ENCODE data around the gene ABHD18.
"Not testable (repeated sequence)": the region's sequence is repeated elsewhere in the genome, so short reads cannot be mapped to it uniquely, and the experiment has no call there.

ABHD18 gene

GRCh38 chr4:127995776-127996175, 30.6 kb downstream of the ABHD18 start:
- DNase-seq = no peak

GRCh38 chr4:127996521-127996920, 31.3 kb downstream of the ABHD18 start:
- not testable (repeated sequence) for DNase-seq

- DNase-seq = no peak
These were observed 32.6 kb downstream of the ABHD18 start for GRCh38 chr4:127997534-127998388.

DNA sequence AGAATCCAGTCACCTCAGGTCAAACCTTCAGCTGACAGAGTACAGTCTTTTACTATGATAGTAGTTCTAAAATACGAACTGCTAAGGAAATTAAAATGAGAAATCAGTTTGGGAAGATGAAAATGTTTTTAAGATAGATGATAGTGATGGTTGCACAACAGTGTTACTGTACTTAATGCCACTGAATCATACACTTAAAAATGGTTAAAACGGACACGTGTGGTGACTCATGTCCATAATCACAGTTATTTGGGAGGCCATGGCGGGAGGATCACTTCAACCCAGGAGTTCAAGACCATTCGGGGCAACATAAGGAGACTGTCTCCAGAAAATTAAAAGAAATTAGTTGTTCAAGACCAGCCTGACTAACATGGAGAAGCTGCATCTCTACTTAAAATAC, 41.4 kb downstream of the ABHD18 start:
- no peak for DNase-seq

DNA sequence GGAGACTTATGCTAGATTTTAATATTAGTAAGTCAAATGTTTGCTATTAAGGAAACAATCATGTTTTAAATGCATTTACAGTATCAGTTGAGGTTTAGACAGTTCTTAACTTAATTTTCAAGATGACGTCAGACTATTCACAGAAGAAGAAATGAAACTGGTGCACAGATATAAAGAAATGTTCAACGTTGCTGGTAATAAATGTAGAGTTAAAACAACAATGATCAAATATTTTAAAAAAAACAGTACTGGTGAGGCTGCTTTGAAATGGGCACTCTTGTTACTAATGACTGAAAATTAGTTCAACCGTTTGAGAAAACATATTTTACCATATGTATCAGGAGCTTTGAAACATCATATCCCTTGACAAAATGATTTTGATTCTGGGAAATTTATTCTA, 44.2 kb downstream of the ABHD18 start:
- DNase-seq = no peak

- DNase-seq = no peak
These were observed 60.1 kb downstream of the ABHD18 start for GRCh38 chr4:128025319-128025718.

- no peak for DNase-seq
These were observed 64.7 kb downstream of the ABHD18 start for GRCh38 chr4:128029907-128030306.

DNA sequence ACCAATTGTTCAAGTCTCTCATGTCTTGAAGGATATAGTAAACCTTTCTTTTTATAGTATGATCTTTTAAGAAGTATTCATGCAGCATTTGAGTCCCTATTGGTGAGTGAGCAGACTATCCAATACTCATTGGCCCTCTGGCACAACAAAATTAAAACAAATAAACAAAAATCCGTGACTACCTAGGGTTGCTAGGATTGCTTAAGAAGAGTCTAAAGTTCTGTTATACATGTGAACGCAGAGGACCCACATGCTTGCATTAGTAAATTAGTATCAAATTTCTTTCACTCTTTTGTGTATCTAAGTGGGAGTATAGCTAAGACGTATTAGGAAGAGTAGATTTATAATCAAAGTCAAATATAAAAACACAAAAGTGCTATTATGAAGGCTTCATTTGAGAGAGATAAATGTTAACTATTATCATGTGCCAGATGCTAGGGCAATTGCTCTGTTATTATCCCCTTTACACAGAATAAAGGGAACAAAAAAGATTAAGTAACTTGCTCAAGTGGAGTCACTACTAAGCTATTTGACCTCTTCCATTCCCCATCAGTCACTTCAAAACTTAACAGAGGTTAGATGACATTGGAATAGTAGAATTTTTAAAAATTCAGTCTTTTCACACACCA, 66.7 kb downstream of the ABHD18 start:
- no peak for DNase-seq

- no peak for DNase-seq
These were observed 74.4 kb downstream of the ABHD18 start for GRCh38 chr4:128039568-128039967.

GRCh38 chr4:128047019-128047418, 81.8 kb downstream of the ABHD18 start:
- DNase-seq = not testable (repeated sequence)

DNA sequence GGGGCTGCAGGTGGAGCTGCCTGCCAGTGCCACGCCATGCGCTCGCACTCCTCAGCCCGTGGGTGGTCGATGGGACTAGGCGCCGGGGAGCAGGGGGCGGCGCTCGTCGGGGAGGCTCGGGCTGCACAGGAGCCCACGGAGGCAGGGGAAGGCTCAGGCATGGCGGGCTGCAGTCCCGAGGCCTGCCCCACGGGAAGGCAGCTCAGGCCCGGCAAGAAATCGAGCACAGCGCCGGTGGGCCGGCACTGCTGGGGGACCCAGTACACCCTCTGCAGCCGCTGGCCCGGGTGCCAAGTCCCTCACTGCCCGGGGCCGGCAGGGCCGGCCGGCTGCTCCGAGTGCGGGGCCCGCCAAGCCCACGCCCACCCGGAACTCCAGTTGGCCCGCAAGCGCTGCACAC, 82.3 kb downstream of the ABHD18 start:
- DNase-seq = not testable (repeated sequence)

DNA sequence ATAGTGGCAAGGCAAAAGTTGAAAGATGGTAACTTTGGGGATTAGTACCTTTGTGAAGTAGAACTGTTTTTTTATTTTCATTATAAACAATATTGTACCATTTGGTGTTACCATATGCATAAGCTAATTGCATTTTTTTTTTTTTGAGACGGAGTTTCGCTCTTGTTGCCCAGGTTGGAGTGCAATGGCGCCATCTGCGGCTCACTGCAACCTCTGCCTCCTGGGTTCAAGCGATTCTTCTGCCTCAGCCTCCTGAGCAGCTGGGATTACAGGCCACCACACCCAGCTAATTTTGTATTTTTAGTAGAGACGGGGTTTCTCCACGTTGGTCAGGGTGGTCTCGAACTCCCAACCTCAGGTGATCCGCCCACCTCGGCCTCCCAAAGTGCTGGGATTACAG, 86.0 kb downstream of the ABHD18 start:
- DNase-seq = not testable (repeated sequence)

- not testable (repeated sequence) for DNase-seq
These were observed 89.7 kb downstream of the ABHD18 start for GRCh38 chr4:128054907-128055306.

DNA sequence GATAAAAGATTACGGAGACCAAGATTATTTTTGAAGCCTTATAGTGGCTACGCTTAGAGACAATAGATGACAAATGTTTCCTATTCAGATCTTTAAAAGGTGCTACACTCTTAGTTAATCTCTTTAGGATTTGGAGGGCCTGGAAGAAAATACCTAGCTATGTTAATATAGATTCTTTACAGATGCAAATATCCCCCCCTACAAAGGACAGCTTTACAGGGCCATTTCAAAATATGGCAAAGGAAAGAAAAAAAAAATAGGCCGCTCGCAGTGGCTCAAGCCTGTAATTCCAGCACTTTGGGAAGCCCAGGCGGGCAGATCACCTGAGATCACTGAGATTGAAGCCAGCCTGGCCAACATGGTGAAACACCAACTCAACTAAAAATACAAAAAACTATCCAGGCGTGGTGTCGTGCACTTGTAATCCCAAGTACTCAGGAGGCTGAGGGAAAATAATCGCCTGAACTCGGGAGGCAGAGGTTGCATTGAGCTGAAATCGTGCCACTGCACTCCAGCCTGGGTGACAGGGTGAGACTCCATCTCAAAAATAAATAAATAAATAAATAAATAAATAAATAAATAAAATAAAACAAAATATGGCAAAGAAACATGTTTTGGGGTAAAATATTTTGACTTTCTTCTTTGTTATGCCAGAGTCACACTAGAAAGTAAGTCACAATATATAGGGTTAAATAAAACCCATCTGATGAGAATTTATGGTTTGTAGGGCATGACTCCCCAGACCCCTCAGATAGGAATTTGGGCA, 90.4 kb downstream of the ABHD18 start:
- not testable (repeated sequence) for DNase-seq

- no peak for DNase-seq
These were observed 91.2 kb downstream of the ABHD18 start for GRCh38 chr4:128056396-128056795.

- DNase-seq = no peak
These were observed 95.0 kb downstream of the ABHD18 start for GRCh38 chr4:128060121-128060698.

DNA sequence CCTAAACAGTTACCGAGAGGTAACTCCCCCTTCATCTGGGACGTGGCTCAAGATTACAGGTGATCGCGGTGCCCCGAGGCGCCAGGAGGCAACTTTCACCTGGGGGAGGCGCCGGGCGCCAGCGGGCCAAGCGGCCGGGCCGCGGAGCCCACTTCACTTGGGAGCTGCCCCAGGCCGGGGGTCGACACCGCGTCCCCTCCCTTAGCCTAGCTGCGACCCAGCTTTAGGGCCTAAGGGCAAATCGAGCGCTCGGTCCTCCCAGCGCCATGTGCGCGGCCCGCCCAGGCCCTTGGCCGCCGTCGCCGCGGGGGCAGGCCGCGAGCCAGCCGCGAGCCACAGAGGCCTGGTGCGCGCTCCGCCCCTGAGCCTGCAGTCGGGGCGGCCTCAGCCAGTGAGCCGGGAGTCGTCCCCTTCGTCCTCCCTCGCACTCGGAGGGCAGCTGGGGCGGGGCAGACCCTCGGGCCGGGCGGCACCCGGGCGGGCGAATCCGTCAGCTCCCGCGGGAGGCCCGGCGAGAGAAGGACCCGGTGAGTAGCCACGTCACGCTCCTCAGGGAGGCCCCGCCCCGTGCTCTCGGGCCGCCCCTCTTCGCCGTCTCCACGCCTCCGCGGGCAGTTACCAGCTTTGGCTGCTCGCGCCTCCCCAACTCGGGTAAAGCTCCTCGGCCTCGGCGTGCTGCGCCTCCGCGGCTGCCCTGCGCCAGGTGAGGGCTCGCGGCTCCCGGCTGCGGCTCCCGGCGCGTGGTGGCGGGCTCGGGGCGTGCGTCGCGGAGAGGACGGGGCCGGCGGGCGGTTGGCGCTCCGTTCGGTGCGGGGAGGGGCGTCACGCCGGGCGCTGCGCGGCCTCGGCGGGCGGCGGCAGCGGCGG, 95.7 kb downstream of the ABHD18 start, which contains the start of gene LARP1B:
Gene LARP1B (plus strand): TSS at position 614 of the 867 bp plus-strand sequence. CDS start 13,640 bp downstream, outside the sequence.
- peak; percentile 72 to 85 (median 75) for DNase-seq

GRCh38 chr4:128061566-128062536, 96.6 kb downstream of the ABHD18 start:
- peak; percentile 19 to 37 (median 30) for DNase-seq

- not testable (repeated sequence) for DNase-seq
These were observed 101.2 kb downstream of the ABHD18 start for GRCh38 chr4:128066453-128066820.

DNA sequence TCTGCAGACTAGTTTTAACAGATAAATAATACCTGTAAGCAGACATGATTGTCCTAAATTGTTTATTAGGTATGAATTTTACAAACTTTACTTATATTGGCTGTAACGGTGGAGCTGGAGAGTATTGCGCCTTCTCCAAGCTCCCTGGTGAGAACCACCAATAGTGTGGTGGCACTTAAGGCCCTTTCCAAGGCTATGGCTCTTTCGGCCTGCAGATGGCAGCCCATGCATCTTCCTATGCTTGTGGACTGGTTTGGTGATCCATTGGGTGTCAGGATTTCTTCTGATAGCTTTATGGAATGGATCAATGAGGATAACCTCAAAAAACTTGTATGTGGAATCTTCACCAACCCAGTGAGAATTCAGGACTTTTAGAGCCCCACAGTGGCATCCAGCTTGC, 103.7 kb downstream of the ABHD18 start:
- DNase-seq = no peak

DNA sequence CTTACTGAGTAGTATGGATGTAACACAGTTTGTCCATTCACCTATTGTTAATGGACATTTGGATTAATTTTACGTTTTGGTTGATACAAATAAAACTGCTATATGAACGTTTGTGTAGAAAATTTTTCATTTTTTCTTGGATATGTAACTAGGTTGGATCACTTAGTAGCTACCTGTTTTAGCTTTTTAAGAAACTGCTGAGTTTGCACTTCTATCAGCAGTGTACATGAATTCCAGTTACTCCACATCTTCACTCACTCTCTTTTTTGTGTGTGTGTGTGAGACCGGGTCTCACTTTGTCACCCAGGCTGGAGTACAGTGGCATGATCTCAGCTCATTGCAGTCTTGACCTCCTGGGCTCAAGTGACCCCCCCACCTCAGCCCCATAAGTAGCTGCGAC, 111.3 kb downstream of the ABHD18 start:
- no peak for DNase-seq
